Measurements from ENCODE around the gene ZBTB20.

DNA sequence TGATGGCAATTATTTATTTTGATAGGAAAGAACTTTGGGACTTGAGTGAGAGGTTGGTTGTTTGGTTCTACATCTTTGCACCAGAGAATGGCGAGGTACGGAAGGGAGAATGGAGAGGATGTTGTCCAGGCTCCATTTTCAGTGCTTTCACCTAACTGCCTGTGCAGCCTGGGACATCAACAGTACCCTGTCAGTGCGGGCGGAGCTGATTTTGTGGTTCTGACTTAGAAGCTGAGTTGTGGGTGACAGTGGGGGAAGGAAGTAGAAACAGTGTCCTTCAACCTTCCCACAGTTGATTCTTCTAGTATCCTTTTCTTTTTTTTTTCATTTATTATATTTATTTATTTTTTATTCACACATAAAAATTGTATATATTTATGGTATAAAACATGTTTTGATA lies 757.9 kb downstream of the ZBTB20 start:
- TF ChIP-seq, protein P1, sequence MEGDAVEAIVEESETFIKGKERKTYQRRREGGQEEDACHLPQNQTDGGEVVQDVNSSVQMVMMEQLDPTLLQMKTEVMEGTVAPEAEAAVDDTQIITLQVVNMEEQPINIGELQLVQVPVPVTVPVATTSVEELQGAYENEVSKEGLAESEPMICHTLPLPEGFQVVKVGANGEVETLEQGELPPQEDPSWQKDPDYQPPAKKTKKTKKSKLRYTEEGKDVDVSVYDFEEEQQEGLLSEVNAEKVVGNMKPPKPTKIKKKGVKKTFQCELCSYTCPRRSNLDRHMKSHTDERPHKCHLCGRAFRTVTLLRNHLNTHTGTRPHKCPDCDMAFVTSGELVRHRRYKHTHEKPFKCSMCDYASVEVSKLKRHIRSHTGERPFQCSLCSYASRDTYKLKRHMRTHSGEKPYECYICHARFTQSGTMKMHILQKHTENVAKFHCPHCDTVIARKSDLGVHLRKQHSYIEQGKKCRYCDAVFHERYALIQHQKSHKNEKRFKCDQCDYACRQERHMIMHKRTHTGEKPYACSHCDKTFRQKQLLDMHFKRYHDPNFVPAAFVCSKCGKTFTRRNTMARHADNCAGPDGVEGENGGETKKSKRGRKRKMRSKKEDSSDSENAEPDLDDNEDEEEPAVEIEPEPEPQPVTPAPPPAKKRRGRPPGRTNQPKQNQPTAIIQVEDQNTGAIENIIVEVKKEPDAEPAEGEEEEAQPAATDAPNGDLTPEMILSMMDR (IDR thresholded peaks at IDR 0.05): no peak
- TF ChIP-seq POLR2A (IDR thresholded peaks at IDR 0.05): no peak
